Naive thymus-derived CD4-positive, alpha-beta T cell (primary cell): ENCODE measurements around the gene IL11. TPM values are rescaled to one million over a fixed set of nuclear protein-coding genes. Genes with fewer than 3 reads are reported as not detected.

Source experiments
- ATAC-seq: fragments of 150-1000 bp; cut with Tn5 transposase; 2 replicates; pipeline ENCODE4 v1.10.0; 2021; ENCODE audit warnings: mild to moderate bottlenecking, moderate library complexity
- CTCF ChIA-PET: fragments of 350-600 bp; sonication (Branson Sonifier 250); formaldehyde crosslinking; loops from one replicate; lab custom pipeline; 2021; ENCODE audit warnings: antibody characterized with exemption; lab: Charles Lee
- POLR2A ChIA-PET: fragments of 350-600 bp; sonication (Branson Sonifier 250); formaldehyde crosslinking; loops from one replicate; lab custom pipeline; 2021; ENCODE audit warnings: antibody characterized with exemption, inconsistent platforms; lab: Charles Lee
- DNase-seq, 9 donors: peaks; one replicate each; pipeline versions ENCODE4 v3.0.0 to v3.0.0-alpha.2; 2020 to 2022; ENCODE audit warnings: mixed read lengths in 1 of 9
- H3K27ac ChIP-seq: one replicate; pipeline ENCODE4 v1.7.0; 2013; ENCODE audit warnings: mild to moderate bottlenecking, low read depth, low read length, moderate library complexity
- H3K27me3 ChIP-seq, 2 donors: one replicate each; pipeline ENCODE4 v1.7.0; 2013; ENCODE audit warnings: low read length in 2 of 2, mild to moderate bottlenecking in 2 of 2, moderate library complexity in 2 of 2; ENCODE audit not compliant: control insufficient read depth in 2 of 2, insufficient read depth in 2 of 2
- H3K36me3 ChIP-seq, 3 experiments: 1 replicate in 2 of 3; 2 replicates in 1 of 3; pipeline ENCODE4 v1.7.0; 2013; ENCODE audit warnings: low read length in 3 of 3, mild to moderate bottlenecking in 3 of 3, moderate library complexity in 1 of 3; ENCODE audit not compliant: insufficient read depth in 3 of 3, control insufficient read depth in 2 of 3
- H3K4me1 ChIP-seq, 2 donors: one replicate each; pipeline ENCODE4 v1.7.0; 2013; ENCODE audit warnings: low read length in 2 of 2, mild to moderate bottlenecking in 2 of 2, moderate library complexity in 1 of 2; ENCODE audit not compliant: control insufficient read depth in 2 of 2, insufficient read depth in 2 of 2
- H3K4me3 ChIP-seq: 2 replicates; pipeline ENCODE4 v1.7.0; 2013; ENCODE audit warnings: mild to moderate bottlenecking, low read length
- H3K9me3 ChIP-seq, 3 experiments: 1 replicate in 2 of 3; 2 replicates in 1 of 3; pipeline ENCODE4 v1.7.0; 2013; ENCODE audit warnings: low read length in 3 of 3; ENCODE audit not compliant: control insufficient read depth in 2 of 3
- H3K27ac Mint-ChIP-seq, 9 donors: one replicate each; pipeline ENCODE4 v1.8.0; 2020 to 2022; ENCODE audit warnings: mixed read lengths in 9 of 9, mild to moderate bottlenecking in 8 of 9, moderate library complexity in 5 of 9, inconsistent platforms in 2 of 9
- H3K27me3 Mint-ChIP-seq, 5 donors: one replicate each; pipeline ENCODE4 v1.8.0; 2021 to 2022; ENCODE audit warnings: mixed read lengths in 5 of 5, mild to moderate bottlenecking in 1 of 5
- H3K36me3 Mint-ChIP-seq, 5 donors: one replicate each; pipeline ENCODE4 v1.8.0; 2020 to 2022; ENCODE audit warnings: mixed read lengths in 5 of 5, mild to moderate bottlenecking in 3 of 5, inconsistent platforms in 1 of 5
- H3K4me1 Mint-ChIP-seq, 7 donors: one replicate each; pipeline ENCODE4 v1.8.0; 2020 to 2022; ENCODE audit warnings: mixed read lengths in 7 of 7, mild to moderate bottlenecking in 3 of 7, inconsistent platforms in 1 of 7
- H3K4me3 Mint-ChIP-seq, 10 donors: one replicate each; pipeline ENCODE4 v1.8.0; 2020 to 2022; ENCODE audit warnings: mild to moderate bottlenecking in 10 of 10, mixed read lengths in 10 of 10, moderate library complexity in 6 of 10, inconsistent platforms in 2 of 10
- H3K9me3 Mint-ChIP-seq, 11 donors: one replicate each; pipeline ENCODE4 v1.8.0; 2020 to 2022; ENCODE audit warnings: mixed read lengths in 11 of 11, mild to moderate bottlenecking in 4 of 11, inconsistent platforms in 1 of 11, moderate library complexity in 1 of 11
- intact Hi-C, 2 donors: fragments of 100-400 bp; cut with micrococcal nuclease; formaldehyde crosslinking; loops; one replicate each; pipeline ENCODE4 v1.15.1; 2023
- polyA plus RNA-seq, 2 donors: library from polyadenylated mRNA; unstranded; fragments of 300-500 nt; fragmentation: Illumina TruSeq; gene quantifications; one replicate each; pipeline ENCODE4 v1.2.3, GENCODE V29; 2021
- total RNA-seq, 6 experiments: library from RNA in 5 of 6; stranded (reverse) in 5 of 6; gene quantifications; 1 replicate in 5 of 6; 2 replicates in 1 of 6; pipeline ENCODE4 v1.2.3 and lab custom pipeline; 2021 to 2026

The IL11 gene
- total and polyA plus RNA-seq, 7 experiments from 2014 or later, result 0.58 to 0.69 TPM; not detected in 5

- CTCF ChIA-PET, result no interaction called here
- Histone ChIP-seq H3K9me3 (no peaks in the 10 kb centered on the region), H3K27me3 (peaks cover 3 to 27% of the 10 kb centered on the region in 2 donors), H3K4me1 (no peaks in the 10 kb centered on the region), H3K4me3 (no peak overlapping the region), H3K27ac (no peak overlapping the region), H3K36me3 (no peaks in the 10 kb centered on the region)
- Mint-ChIP-seq H3K9me3 (peaks cover 0 to 5% (median 0%) of the 10 kb centered on the region in 11 donors), H3K27ac (peak overlapping the region in 1 of 9 donors; percentile 3), H3K4me1 (peaks cover 6 to 17% (median 12%) of the 10 kb centered on the region in 7 donors), H3K27me3 (peaks cover 29 to 51% (median 35%) of the 10 kb centered on the region in 5 donors), H3K4me3 (no peak overlapping the region), H3K36me3 (peaks cover 0 to 6% (median 4%) of the 10 kb centered on the region in 5 donors)
- ATAC-seq (no peak), DNase-seq (no peak)
- POLR2A ChIA-PET, result no interaction called here
- intact Hi-C loops, result no loop called here
Measured at GRCh38 chr19:55373306-55373992, 3.2 kb upstream of the IL11 start.

- Histone ChIP-seq H3K27me3 (peaks cover 3 to 27% of the 10 kb centered on the region in 2 donors), H3K27ac (no peak overlapping the region), H3K4me1 (no peaks in the 10 kb centered on the region), H3K9me3 (no peaks in the 10 kb centered on the region), H3K4me3 (no peak overlapping the region), H3K36me3 (no peaks in the 10 kb centered on the region)
- Mint-ChIP-seq H3K4me1 (peaks cover 6 to 17% (median 12%) of the 10 kb centered on the region in 7 donors), H3K27me3 (peaks cover 32 to 60% (median 35%) of the 10 kb centered on the region in 5 donors), H3K4me3 (no peak overlapping the region), H3K36me3 (peaks cover 0 to 6% (median 4%) of the 10 kb centered on the region in 5 donors), H3K27ac (no peak overlapping the region), H3K9me3 (peaks cover 0 to 5% (median 0%) of the 10 kb centered on the region in 11 donors)
- ATAC-seq (no peak), DNase-seq (no peak)
- CTCF ChIA-PET, result no interaction called here
- POLR2A ChIA-PET, result no interaction called here
- intact Hi-C loops, result no loop called here
Measured at GRCh38 chr19:55372316-55373081, 2.2 kb upstream of the IL11 start.

GRCh38 chr19:55369653-55370304 lies 484 bp downstream of the IL11 start:
- Histone ChIP-seq H3K9me3 (no peaks in the 10 kb centered on the region), H3K4me1 (no peaks in the 10 kb centered on the region), H3K27ac (no peak overlapping the region), H3K4me3 (peak overlapping the region; percentile 30), H3K27me3 (peaks cover 3 to 27% of the 10 kb centered on the region in 2 donors), H3K36me3 (no peaks in the 10 kb centered on the region)
- Mint-ChIP-seq H3K9me3 (peaks cover 0 to 5% (median 0%) of the 10 kb centered on the region in 11 donors), H3K27ac (no peak overlapping the region), H3K27me3 (peaks cover 28 to 57% (median 33%) of the 10 kb centered on the region in 5 donors), H3K4me1 (peaks cover 6 to 17% (median 12%) of the 10 kb centered on the region in 7 donors), H3K4me3 (peak overlapping the region; percentile 75 to 90 (median 78)), H3K36me3 (peaks cover 0 to 6% (median 4%) of the 10 kb centered on the region in 5 donors)
- ATAC-seq, result peak; percentile 54
- CTCF ChIA-PET, result interaction anchor here (1.4 kb wide), 1 partner anchor 15 kb away, joined by 4 read pairs; the partner anchor contains the start of gene TMEM238
- intact Hi-C loops, result no loop called here
- DNase-seq, result peak in 4 of 9 donors; percentile 32 to 41 (median 36)
- POLR2A ChIA-PET, result interaction anchor here (1.0 kb wide), 1 partner anchor 31 kb away, joined by 4 read pairs; no protein-coding TSS in a partner anchor

- Mint-ChIP-seq H3K27me3 (peaks cover 27 to 54% (median 32%) of the 10 kb centered on the region in 5 donors), H3K27ac (no peak overlapping the region), H3K36me3 (peaks cover 0 to 6% (median 4%) of the 10 kb centered on the region in 5 donors), H3K4me1 (peaks cover 6 to 17% (median 12%) of the 10 kb centered on the region in 7 donors), H3K9me3 (peaks cover 0 to 5% (median 0%) of the 10 kb centered on the region in 11 donors), H3K4me3 (peak overlapping the region in 3 of 10 donors; percentile 33 to 58 (median 41))
- DNase-seq (peak in 1 of 9 donors; percentile 63), ATAC-seq (peak; percentile 34)
- CTCF ChIA-PET, result interaction anchor here (1.4 kb wide), 1 partner anchor 16 kb away, joined by 4 read pairs; the partner anchor contains the start of gene TMEM238
- H3K9me3 ChIP-seq, result no peaks in the 10 kb centered on the region
- H3K27ac ChIP-seq, result no peak overlapping the region
- no peak overlapping the region for H3K4me3 ChIP-seq
- H3K27me3 ChIP-seq, result peaks cover 3 to 23% of the 10 kb centered on the region in 2 donors
- intact Hi-C loops, result no loop called here
- no peaks in the 10 kb centered on the region for H3K4me1 ChIP-seq
- POLR2A ChIA-PET, result interaction anchor here (1.0 to 1.5 kb wide), 2 partner anchors 19 to 30 kb away, joined by 4 read pairs; no protein-coding TSS in a partner anchor
- H3K36me3 ChIP-seq, result no peaks in the 10 kb centered on the region
Measured at GRCh38 chr19:55368701-55369563, 1.3 kb downstream of the IL11 start.

DNA sequence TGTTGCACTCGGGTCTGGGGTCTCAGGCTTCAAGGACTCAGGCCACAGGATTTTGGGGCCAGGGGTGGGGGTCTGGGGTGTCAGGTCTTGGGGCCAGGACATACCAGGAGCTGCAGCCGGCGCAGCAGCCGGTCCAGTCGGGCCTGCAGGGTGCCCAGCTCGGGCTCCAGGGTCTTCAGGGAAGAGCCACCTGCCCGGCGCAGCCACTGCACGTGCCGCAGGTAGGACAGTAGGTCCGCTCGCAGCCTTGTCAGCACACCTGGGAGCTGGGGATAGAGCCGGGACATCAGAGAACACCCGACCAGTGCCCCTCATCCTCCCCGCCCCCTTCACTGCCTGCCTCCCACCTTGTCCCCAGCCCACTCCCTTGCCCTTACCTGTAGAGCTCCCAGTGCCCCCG lies 2.2 kb downstream of the IL11 start:
- Histone ChIP-seq H3K4me1 (no peaks in the 10 kb centered on the region), H3K27me3 (peaks cover 3 to 18% of the 10 kb centered on the region in 2 donors), H3K36me3 (no peaks in the 10 kb centered on the region), H3K4me3 (no peak overlapping the region), H3K27ac (no peak overlapping the region), H3K9me3 (no peaks in the 10 kb centered on the region)
- Mint-ChIP-seq H3K27me3 (peaks cover 22 to 48% (median 27%) of the 10 kb centered on the region in 5 donors), H3K4me1 (peaks cover 2 to 17% (median 8%) of the 10 kb centered on the region in 7 donors), H3K36me3 (peaks cover 0 to 6% (median 4%) of the 10 kb centered on the region in 5 donors), H3K9me3 (peaks cover 0 to 5% (median 0%) of the 10 kb centered on the region in 11 donors), H3K27ac (no peak overlapping the region), H3K4me3 (peak overlapping the region in 2 of 10 donors; percentile 5 to 58)
- no peak for ATAC-seq
- POLR2A ChIA-PET, result interaction anchor here (1.5 kb wide), 1 partner anchor 20 kb away, joined by 4 read pairs; no protein-coding TSS in a partner anchor
- CTCF ChIA-PET, result interaction anchor here (1.4 kb wide), 1 partner anchor 16 kb away, joined by 4 read pairs; the partner anchor contains the start of gene TMEM238
- intact Hi-C loops, result no loop called here
- no peak for DNase-seq
